Smooth muscle cell (in vitro differentiated cells): ENCODE data around the gene GAB1. TPM values are rescaled to one million over a fixed set of nuclear protein-coding genes. Genes with fewer than 3 reads are reported as not detected.

Experiments
- DNase-seq: peaks from one replicate; lab custom pipeline; 2025; ENCODE audit not compliant: unreplicated experiment; lab: John Stamatoyannopoulos, UW
- H2AFZ ChIP-seq: fragments of 200-600 bp; sonication (generic); 2 replicates; pipeline ENCODE4 v1.6.0; 2016; ENCODE audit warnings: antibody characterized with exemption, low read depth, mild to moderate bottlenecking
- H3F3A ChIP-seq: fragments of 200-600 bp; sonication (generic); 2 replicates; pipeline ENCODE4 v1.6.0; 2017; ENCODE audit warnings: antibody characterized with exemption, low read depth
- H3K27ac ChIP-seq: fragments of 200-600 bp; sonication (generic); 2 replicates; pipeline ENCODE4 v1.5.1; 2016; ENCODE audit warnings: low read depth, mild to moderate bottlenecking
- H3K27me3 ChIP-seq: fragments of 200-600 bp; sonication (generic); 2 replicates; pipeline ENCODE4 v1.6.1; 2016; ENCODE audit warnings: low read depth, mild to moderate bottlenecking
- H3K36me3 ChIP-seq: fragments of 200-600 bp; sonication (generic); 2 replicates; pipeline ENCODE4 v1.5.1; 2016; ENCODE audit warnings: low read depth
- H3K4me1 ChIP-seq: fragments of 200-600 bp; sonication (generic); 2 replicates; pipeline ENCODE4 v1.5.1; 2016; ENCODE audit warnings: low read depth
- H3K4me2 ChIP-seq: fragments of 200-600 bp; sonication (generic); 2 replicates; pipeline ENCODE4 v1.6.0; 2016; ENCODE audit warnings: mild to moderate bottlenecking
- H3K4me3 ChIP-seq: fragments of 200-600 bp; sonication (generic); 2 replicates; pipeline ENCODE4 v1.5.1; 2016; ENCODE audit warnings: mild to moderate bottlenecking
- H3K79me2 ChIP-seq: fragments of 200-600 bp; sonication (generic); 2 replicates; pipeline ENCODE4 v1.6.0; 2016; ENCODE audit warnings: low read depth, mild to moderate bottlenecking
- H3K9ac ChIP-seq: fragments of 200-600 bp; sonication (generic); 2 replicates; pipeline ENCODE4 v1.6.0; 2016; ENCODE audit warnings: low read depth
- H3K9me3 ChIP-seq: fragments of 200-600 bp; sonication (generic); replicated peaks from 2 replicates; pipeline ENCODE4 v1.5.1; 2016; ENCODE audit warnings: low read depth
- H4K20me1 ChIP-seq: fragments of 200-600 bp; sonication (generic); 2 replicates; pipeline ENCODE4 v1.6.0; 2016; ENCODE audit warnings: low read depth
- CTCF ChIP-seq: fragments of 200-600 bp; sonication (generic); IDR thresholded peaks from 2 replicates; pipeline ENCODE4 v1.5.1; 2017; ENCODE audit warnings: borderline replicate concordance, mild to moderate bottlenecking, antibody characterized with exemption; ENCODE audit not compliant: insufficient read depth, poor library complexity, severe bottlenecking
- WGBS: methylation state at CpG from one replicate; pipeline ENCODE4 v1.1.7; 2016; ENCODE audit warnings: low lambda C conversion rate; 5-methylcytosine and 5-hydroxymethylcytosine counted together
- polyA plus RNA-seq: library from polyadenylated mRNA; unstranded; fragments of >200 nt; fragmentation: Nextera tagmentation; extraction: Ambion mirVana; gene quantifications from 2 replicates; pipeline ENCODE4 v1.2.1, GENCODE V29; 2016
- total RNA-seq: library from RNA; depleted of rRNA; stranded (reverse); fragments of >200 nt; gene quantifications from 2 replicates; pipeline ENCODE4 v1.2.3, GENCODE V29; 2014

Gene GAB1
- total and polyA plus RNA-seq, 2 experiments from 2014 or later: 0.50 to 22.5 TPM

GRCh38 chr4:143339497-143339896 is 2.8 kb downstream of the GAB1 start:
- no peak for DNase-seq
- Histone ChIP-seq H3K4me1 (peaks cover 14% of the 10 kb centered on the region), H3K27ac (no peak overlapping the region), H3K4me2 (no peak overlapping the region), H3K79me2 (peaks cover 68% of the 10 kb centered on the region), H3K9ac (no peak overlapping the region), H3F3A (no peaks in the 10 kb centered on the region), H2AFZ (no peak overlapping the region), H3K4me3 (no peak overlapping the region), H3K9me3 (no peaks in the 10 kb centered on the region), H3K27me3 (no peaks in the 10 kb centered on the region), H3K36me3 (no peaks in the 10 kb centered on the region), H4K20me1 (peaks cover 49% of the 10 kb centered on the region)
- TF ChIP-seq CTCF: no peak
- whole genome bisulfite sequencing: 92% methylated on average over 2 of the region's 2 CpGs

GRCh38 chr4:143341186-143341755 is 4.6 kb downstream of the GAB1 start:
- no peak for TF ChIP-seq CTCF
- H3K4me2 ChIP-seq: no peak overlapping the region
- WGBS: 95% methylated on average over 2 of the region's 2 CpGs
- no peaks in the 10 kb centered on the region for H3K36me3 ChIP-seq
- H3K4me1 ChIP-seq: peaks cover 14% of the 10 kb centered on the region
- H3K79me2 ChIP-seq: peaks cover 81% of the 10 kb centered on the region
- no peaks in the 10 kb centered on the region for H3F3A ChIP-seq
- H3K4me3 ChIP-seq: no peak overlapping the region
- no peaks in the 10 kb centered on the region for H3K27me3 ChIP-seq
- H3K9me3 ChIP-seq: no peaks in the 10 kb centered on the region
- H2AFZ ChIP-seq: no peak overlapping the region
- no peak overlapping the region for H3K9ac ChIP-seq
- H4K20me1 ChIP-seq: peaks cover 49% of the 10 kb centered on the region
- DNase-seq: no peak
- H3K27ac ChIP-seq: no peak overlapping the region

GRCh38 chr4:143343276-143343831 is 6.7 kb downstream of the GAB1 start:
- H2AFZ ChIP-seq: no peak overlapping the region
- H3K4me3 ChIP-seq: no peak overlapping the region
- H3K9me3 ChIP-seq: no peaks in the 10 kb centered on the region
- no peak overlapping the region for H3K9ac ChIP-seq
- DNase-seq: no peak
- H3K27me3 ChIP-seq: no peaks in the 10 kb centered on the region
- no peaks in the 10 kb centered on the region for H3K36me3 ChIP-seq
- WGBS: 91% methylated on average over 3 of the region's 3 CpGs
- peaks cover 72% of the 10 kb centered on the region for H3K79me2 ChIP-seq
- peaks cover 37% of the 10 kb centered on the region for H4K20me1 ChIP-seq
- no peaks in the 10 kb centered on the region for H3F3A ChIP-seq
- H3K27ac ChIP-seq: no peak overlapping the region
- peaks cover 9% of the 10 kb centered on the region for H3K4me1 ChIP-seq
- TF ChIP-seq CTCF: no peak
- H3K4me2 ChIP-seq: no peak overlapping the region

GRCh38 chr4:143344041-143344440 is 7.4 kb downstream of the GAB1 start:
- Histone ChIP-seq H3K79me2 (peaks cover 65% of the 10 kb centered on the region), H3F3A (no peaks in the 10 kb centered on the region), H3K9ac (no peak overlapping the region), H3K9me3 (no peaks in the 10 kb centered on the region), H2AFZ (no peak overlapping the region), H3K4me2 (no peak overlapping the region), H4K20me1 (peaks cover 30% of the 10 kb centered on the region), H3K4me3 (no peak overlapping the region), H3K27me3 (no peaks in the 10 kb centered on the region), H3K27ac (no peak overlapping the region), H3K36me3 (no peaks in the 10 kb centered on the region), H3K4me1 (peaks cover 8% of the 10 kb centered on the region)
- DNase-seq: no peak
- WGBS: 79% methylated on average over 7 of the region's 7 CpGs
- TF ChIP-seq CTCF: no peak
